ENCODE results near the gene SEC61A1.

The SEC61A1 gene

DNA sequence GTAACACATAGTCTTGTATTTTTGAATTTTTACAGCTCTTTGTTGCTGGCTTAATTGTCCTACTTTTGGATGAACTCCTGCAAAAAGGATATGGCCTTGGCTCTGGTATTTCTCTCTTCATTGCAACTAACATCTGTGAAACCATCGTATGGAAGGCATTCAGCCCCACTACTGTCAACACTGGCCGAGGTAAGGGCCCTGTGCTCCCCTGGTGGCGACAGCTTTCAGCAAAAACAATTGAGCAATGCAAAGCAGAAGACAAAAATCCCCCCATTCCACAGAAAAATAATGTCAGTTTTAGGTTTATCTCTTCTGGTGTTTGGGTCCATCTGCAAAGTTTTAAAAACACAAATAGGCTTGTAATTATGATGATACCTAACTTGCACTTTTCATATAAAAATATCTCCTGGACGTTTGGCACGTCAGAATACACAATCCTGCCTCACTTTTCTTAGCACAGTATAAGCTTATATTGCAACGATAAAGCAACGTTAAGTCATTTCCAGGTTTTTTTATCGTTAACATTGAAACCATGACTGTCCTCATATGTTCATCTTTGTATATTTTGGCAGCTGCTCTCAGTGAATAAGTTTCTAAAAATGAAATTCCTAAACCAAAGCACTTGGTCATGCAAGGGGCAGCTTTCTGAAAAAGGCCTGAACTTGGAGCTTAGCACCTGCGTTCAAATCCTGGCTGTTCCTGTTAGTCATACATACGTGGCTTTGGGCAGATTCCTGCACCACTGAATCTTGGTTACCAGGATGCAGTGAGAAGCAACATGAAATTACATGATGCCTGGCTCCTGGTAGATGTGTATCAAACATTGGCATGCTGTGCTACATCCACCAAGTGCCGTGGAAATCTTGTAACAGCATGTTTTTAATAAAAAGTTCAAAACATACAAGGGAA lies 8.5 kb downstream of the SEC61A1 start:
- DNase-seq (ENCODE audit: low spot score): no peak

- DNase-seq (ENCODE audit: low spot score): no peak
Measured at GRCh38 chr3:128062033-128062745, 10.0 kb downstream of the SEC61A1 start.

DNA sequence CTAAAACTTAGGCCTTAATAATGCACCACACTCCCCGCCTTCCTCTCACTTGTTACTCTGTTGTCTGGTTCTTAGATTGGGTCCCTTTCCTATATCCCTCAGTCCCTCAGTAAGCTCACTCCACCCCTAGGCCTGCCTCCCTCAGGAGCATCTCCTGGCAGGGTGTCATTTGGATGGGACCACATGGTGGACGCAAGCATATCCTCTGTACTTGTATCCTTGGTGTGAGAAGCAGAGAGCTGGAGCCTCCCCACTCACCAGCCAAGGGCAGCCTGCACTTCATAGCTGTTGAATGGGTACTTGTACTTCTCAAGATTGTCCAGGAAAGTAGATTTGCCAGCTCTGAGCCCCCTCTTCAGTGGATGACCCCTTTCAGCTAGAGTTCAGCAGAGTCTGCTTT lies 11.6 kb downstream of the SEC61A1 start:
- no peak for DNase-seq (ENCODE audit: low spot score)

DNA sequence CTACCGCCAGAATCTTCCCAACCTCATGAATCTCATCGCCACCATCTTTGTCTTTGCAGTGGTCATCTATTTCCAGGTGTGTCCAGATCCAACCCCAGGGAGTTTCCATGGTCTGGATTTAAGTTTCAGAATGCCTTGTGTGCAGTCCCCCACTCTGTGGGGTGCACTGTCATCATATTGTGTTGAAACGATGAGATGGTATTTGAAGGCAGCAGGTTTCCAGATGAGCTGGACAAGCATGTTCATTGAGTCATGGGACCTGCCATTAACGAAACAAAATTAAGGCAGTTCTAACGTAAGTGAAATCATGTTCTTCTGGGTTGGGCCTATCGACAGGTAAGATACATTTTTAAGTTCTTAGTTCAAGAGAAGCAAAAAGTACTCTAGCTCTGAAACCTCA lies 12.7 kb downstream of the SEC61A1 start:
- no peak for DNase-seq (ENCODE audit: low spot score)

DNA sequence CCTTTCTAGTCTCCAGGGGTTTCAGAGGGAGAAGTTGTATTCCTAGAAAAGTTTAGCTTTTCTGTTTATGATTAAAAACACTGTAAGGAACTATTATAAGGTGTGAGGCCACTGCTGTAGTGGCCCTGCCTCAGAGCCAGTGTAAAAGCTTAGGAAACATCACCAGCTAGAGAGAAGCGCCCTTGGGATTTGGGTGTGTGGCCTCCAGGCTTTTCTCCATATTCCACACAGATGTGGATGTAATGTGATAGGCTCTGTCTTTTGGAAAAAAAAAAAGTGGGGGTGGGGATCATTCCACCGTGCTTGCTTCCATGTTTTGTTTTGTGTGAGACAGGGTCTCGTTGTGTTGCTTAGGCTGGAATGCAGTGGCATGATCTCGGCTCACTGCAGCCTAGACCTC lies 13.9 kb downstream of the SEC61A1 start:
- DNase-seq (ENCODE audit: low spot score): no peak

DNA sequence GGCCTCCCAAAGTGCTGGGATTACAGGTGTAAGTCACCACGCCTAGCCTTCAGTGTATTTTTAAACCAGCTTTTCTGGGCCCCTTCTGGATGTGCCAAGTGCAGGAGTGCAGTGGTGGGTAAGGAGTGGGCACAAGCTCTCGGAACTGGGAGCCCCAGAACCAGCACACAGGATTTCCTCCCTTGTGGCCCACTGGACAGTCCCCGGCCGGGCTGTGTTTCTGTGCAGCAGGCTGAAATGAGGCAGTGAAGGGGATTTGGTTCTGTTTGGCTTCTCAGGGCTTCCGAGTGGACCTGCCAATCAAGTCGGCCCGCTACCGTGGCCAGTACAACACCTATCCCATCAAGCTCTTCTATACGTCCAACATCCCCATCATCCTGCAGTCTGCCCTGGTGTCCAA lies 14.4 kb downstream of the SEC61A1 start:
- no peak for DNase-seq (ENCODE audit: low spot score)

- no peak for DNase-seq (ENCODE audit: low spot score)
Measured at GRCh38 chr3:128067489-128067888, 15.3 kb downstream of the SEC61A1 start.

DNA sequence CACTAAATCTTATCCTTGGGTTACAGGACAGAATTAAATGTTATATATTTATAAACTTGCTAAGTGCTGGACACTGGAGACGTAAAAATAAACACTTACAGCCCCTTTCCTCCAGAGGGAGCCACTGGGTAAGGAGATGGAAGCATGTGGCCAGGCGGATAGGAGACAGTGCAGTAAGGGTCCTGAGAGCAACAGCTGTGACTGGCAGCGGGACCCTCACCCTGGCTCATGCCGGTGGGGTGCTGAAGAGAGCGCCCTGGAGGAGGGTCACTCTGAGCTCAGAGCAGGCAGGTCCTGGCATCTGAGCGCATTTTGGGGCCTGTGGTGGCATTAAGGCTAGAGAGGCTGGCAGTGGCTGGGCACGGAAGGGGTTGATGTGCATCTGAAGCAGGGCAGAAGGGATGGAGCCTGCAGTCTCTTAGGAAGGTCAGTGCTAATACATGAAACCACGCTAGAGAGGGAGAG lies 16.0 kb downstream of the SEC61A1 start:
- DNase-seq (ENCODE audit: low spot score): no peak

- DNase-seq (ENCODE audit: low spot score): no peak
Measured at GRCh38 chr3:128069271-128069670, 17.0 kb downstream of the SEC61A1 start.

GRCh38 chr3:128070898-128071591 lies 18.8 kb downstream of the SEC61A1 start:
- no peak for DNase-seq (ENCODE audit: low spot score)

- no peak for DNase-seq (ENCODE audit: low spot score)
Measured at GRCh38 chr3:128071771-128072453, 19.7 kb downstream of the SEC61A1 start.

DNA sequence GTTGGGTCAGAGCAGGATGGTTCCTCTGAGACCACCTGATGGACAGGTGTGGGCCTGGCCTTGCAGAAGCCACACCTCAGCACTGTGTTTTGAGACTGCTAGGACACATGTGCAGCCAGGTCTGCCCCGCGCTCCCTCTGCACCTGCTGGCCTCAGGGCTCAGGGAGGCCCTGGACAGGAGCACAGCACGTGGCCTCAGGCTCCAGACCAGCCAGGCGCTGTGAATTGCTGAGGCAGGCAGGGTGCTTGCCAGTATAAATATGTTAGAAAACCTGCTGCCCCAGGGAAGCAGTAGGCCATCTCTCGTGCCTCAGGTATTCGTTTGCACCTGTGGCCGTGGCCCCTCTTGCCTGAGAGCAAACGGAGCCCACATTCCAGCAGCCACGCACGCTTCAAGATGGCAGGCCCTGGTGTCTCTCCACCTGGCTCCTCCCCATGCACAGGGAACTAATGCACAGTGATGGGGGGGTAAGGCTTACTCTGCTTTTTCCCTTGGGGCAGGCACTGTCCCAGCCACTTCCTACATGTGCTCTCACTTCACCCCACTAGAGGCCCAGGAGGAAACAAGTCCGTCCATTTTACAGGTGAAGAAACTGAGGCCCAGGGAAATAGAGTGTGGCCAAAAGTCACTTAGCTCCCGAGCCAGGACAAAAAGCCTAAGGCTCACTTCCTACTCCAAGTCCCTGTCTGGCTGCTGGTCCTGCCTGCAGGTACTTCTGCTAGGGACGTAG lies 20.4 kb downstream of the SEC61A1 start:
- DNase-seq (ENCODE audit: low spot score): no peak

- DNase-seq (ENCODE audit: low spot score): no peak
Measured at GRCh38 chr3:128073185-128073725, 21.0 kb downstream of the SEC61A1 start.

GRCh38 chr3:128073807-128074206 lies 21.6 kb downstream of the SEC61A1 start:
- DNase-seq (ENCODE audit: low spot score): peak; percentile 86

DNA sequence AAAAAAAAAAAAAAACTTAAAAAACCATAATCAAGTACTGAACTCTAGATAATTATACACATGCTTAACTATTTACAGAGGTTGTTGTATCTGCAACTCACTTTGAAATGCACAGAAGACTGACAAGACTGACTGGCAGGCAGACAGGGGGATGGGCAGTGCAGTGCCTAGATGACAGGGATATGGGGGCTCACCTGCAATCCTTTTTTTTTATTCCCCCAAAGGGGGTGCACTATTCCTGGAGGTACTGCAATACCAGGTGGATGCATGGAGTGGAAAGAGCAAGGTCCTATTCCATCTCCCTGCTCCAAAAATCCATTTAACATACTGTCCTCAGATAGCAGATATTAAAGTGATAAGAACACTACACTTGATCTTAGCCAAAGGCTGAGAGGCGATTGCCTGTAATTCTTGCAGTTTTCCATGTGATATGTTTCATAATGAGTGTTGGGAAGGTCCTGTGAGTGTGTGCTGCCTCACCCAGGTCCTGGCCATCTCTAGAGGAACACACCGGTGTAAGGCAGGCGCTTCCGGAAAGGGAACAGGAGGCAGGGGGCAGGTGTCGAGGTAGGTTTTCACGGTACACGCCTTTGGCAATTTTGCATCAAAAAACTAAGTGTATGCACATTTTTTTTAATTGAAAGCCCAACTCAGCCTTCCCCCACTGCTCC lies 22.7 kb downstream of the SEC61A1 start:
- DNase-seq (ENCODE audit: low spot score): no peak

DNA sequence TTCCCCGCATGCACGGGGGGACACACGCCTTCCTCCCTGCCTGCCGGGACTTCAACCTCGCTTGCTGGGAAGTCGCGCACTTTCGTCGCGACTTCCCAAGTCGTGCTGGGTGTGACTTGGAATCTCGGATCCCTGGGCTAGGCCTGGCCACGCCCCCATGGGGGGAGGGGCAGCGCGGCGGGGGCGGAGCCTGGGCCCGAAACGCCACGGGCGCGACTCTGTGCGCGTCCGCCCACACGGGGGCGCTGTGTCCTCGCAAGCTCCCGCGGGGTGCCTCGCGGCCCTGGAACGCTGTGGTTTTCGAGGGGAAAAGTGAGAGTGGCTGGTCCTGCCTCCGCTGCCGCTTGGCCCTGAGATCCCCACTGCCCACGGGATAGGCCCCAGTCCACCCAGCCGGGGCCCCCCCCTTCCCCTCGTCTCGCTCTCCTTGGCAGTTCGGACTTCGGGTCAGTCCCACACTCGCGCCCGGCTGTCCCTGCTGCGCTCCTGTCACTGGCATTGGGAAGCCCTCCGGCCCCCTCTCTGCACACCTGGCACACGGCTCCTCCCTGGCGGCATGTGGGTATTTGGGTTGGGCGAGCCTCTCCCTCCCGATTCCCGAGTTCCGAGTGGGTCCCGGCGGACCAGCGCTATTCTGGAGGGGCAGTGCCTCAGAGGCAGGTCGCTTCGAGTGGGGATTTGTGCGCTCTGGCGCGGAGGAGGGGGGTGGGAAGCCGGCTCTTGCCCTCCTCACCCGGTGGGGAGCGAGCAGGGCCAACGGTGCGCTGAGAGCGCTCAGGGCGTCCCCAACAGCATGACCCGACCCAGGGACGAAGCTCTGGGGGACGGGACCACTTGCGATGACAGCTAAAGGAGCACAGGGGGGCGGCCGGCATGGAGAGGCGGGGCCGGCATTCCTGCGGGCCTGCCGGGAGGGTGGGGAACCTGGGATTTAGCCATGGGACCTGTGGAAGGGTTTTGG lies 23.6 kb downstream of the SEC61A1 start:
- peak; percentile 84 for DNase-seq (ENCODE audit: low spot score)

DNA sequence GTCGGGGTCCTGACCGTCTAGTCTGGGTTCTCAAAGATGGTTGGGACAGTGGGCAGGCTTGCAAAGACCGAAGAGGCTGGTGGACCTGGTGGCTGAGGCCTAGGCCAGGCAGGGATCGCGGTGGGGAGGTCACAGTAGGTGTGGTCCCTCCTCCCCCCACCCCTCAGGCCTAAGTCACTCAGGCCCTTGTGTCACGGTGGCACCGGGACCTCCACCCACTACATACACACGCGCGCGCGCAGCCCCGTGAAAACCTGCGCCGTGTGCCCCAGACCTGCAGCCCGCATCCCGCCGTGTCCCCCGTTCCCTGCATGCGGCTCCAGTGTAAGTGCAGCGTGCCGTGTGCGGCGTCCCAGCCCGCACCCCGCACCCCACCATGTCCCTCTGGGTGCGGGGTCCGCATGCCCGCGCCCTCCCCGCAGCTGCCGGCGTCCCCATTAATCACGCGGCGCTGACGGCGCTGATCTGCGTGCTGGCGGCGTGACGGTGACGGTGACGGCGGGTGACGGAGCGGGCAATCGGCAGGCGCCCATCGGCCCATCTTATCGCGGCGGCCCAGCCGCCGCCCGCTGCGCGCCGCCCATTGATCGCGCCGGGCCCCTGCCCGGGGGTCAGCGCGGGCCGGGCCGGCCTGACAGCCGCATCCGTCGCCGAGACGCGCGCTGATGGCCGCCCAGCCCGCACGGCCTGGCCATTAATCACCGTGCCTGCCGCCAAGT lies 24.4 kb downstream of the SEC61A1 start:
- no peak for DNase-seq (ENCODE audit: low spot score)

GRCh38 chr3:128077202-128077624 lies 25.0 kb downstream of the SEC61A1 start:
- no peak for DNase-seq (ENCODE audit: low spot score)

- no peak for DNase-seq (ENCODE audit: low spot score)
Measured at GRCh38 chr3:128077665-128078064, 25.4 kb downstream of the SEC61A1 start.

Data from kidney capillary endothelial cell (primary cell).